ENCODE measurements around the gene MAPK1.
"Not testable (repeated sequence)": the region's sequence is repeated elsewhere in the genome, so short reads cannot be mapped to it uniquely, and the experiment has no call there.

DNA sequence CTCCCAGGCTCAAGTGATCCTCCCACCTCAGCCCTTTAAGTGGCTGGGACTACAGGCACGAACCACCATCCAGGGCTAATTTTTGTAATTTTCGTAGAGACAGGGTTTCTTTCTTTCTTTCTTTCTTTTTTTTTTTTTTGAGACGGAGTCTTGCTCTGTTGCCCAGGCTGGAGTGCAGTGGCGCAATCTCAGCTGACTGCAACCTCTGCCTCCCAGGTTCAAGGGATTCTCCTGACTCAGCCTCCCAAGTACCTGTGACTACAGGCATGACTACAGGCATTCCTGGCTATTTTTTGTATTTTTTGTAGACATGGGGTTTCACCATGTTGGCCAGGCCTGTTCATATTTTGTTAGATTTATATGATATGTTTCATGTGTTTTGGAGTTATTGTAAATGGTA, 28.8 kb upstream of the MAPK1 start:
- TF ChIP-seq, protein P1, sequence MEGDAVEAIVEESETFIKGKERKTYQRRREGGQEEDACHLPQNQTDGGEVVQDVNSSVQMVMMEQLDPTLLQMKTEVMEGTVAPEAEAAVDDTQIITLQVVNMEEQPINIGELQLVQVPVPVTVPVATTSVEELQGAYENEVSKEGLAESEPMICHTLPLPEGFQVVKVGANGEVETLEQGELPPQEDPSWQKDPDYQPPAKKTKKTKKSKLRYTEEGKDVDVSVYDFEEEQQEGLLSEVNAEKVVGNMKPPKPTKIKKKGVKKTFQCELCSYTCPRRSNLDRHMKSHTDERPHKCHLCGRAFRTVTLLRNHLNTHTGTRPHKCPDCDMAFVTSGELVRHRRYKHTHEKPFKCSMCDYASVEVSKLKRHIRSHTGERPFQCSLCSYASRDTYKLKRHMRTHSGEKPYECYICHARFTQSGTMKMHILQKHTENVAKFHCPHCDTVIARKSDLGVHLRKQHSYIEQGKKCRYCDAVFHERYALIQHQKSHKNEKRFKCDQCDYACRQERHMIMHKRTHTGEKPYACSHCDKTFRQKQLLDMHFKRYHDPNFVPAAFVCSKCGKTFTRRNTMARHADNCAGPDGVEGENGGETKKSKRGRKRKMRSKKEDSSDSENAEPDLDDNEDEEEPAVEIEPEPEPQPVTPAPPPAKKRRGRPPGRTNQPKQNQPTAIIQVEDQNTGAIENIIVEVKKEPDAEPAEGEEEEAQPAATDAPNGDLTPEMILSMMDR (IDR thresholded peaks at IDR 0.05), result not testable (repeated sequence)
- TF ChIP-seq POLR2A (IDR thresholded peaks at IDR 0.05), result not testable (repeated sequence)

All from heart left ventricle (tissue), 13 donors.